ENCODE measurements around the gene RAB36.

RAB36 gene

DNA sequence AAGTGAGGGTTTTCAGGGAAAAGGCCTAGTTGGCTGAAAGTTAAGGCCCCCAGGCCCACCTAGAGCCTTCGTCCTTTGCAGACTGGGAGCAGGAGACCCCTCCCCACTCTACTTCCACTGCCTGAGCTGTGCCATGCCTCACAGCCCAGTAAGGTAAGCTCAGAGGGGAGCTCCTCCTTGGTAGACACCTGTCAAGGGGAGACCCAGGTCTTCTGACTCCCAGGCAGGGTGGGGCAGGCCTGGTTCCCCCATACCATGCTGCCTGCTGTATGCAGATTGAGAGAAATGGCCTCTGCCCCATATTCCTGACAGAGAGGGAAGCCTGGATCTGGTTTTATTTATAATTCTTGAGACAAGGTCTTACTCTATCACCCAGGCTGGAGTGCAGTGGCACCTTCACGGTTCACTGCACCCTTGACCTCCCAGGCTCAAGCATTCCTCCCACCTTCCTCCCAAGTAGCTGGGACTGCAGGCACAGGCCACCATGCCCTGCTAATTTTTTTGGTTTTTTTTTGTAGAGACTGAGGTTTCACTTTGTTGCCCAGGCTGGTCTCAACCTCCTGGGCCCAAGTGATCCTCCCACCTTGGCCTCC is 697 bp downstream of the RAB36 start:
- TF ChIP-seq EGR1 (IDR thresholded peaks at IDR 0.05) (no peak), NFIC (IDR thresholded peaks at IDR 0.05) (no peak), TCF12 (IDR thresholded peaks at IDR 0.05; ENCODE audit: low read depth) (no peak), TAF1 (IDR thresholded peaks at IDR 0.05; ENCODE audit: low read depth) (no peak), ZBTB7A (IDR thresholded peaks at IDR 0.05; ENCODE audit: low read depth) (no peak), RAD21 (IDR thresholded peaks at IDR 0.05; ENCODE audit: low read depth) (no peak)

DNA sequence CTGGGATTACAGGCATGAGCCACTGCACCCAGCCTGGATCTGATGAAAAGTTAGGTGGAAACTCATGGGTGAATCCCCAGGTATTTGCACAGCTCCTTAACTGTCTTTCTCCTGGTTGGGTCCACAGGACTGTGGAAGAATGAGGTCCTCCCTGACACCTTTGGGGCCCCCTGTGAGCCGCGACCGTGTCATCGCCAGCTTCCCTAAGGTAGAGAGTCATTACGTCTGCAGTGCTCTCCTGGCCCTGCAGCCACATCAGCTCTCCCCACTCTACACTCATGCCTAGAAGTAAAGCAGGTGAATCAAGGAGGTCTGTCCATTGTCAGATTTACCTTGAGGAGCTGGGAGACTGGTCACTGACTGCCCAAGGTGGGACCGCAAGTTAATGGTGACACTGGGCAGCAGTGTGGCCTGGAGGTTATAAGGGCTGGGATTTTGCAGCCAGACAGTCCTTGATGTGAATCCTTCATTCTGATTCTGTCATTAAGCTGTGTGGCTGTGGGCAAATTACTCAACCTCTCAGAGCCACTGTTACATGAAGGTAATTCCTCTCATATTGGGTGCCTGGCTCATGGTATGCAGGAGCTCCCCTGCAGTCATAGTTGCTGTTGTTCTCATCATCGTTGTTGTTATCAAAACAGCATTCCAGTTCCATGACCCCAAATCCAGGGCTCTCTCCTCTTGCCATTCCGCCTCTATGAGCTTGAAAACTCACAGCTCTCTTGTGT is 1.4 kb downstream of the RAB36 start:
- TF ChIP-seq RAD21 (IDR thresholded peaks at IDR 0.05; ENCODE audit: low read depth): no peak
- TF ChIP-seq, protein P1, sequence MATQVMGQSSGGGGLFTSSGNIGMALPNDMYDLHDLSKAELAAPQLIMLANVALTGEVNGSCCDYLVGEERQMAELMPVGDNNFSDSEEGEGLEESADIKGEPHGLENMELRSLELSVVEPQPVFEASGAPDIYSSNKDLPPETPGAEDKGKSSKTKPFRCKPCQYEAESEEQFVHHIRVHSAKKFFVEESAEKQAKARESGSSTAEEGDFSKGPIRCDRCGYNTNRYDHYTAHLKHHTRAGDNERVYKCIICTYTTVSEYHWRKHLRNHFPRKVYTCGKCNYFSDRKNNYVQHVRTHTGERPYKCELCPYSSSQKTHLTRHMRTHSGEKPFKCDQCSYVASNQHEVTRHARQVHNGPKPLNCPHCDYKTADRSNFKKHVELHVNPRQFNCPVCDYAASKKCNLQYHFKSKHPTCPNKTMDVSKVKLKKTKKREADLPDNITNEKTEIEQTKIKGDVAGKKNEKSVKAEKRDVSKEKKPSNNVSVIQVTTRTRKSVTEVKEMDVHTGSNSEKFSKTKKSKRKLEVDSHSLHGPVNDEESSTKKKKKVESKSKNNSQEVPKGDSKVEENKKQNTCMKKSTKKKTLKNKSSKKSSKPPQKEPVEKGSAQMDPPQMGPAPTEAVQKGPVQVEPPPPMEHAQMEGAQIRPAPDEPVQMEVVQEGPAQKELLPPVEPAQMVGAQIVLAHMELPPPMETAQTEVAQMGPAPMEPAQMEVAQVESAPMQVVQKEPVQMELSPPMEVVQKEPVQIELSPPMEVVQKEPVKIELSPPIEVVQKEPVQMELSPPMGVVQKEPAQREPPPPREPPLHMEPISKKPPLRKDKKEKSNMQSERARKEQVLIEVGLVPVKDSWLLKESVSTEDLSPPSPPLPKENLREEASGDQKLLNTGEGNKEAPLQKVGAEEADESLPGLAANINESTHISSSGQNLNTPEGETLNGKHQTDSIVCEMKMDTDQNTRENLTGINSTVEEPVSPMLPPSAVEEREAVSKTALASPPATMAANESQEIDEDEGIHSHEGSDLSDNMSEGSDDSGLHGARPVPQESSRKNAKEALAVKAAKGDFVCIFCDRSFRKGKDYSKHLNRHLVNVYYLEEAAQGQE (IDR thresholded peaks at IDR 0.05; ENCODE audit: low read depth): no peak
- TF ChIP-seq CEBPB (IDR thresholded peaks at IDR 0.05): no peak
- TF ChIP-seq TCF12 (IDR thresholded peaks at IDR 0.05; ENCODE audit: low read depth): no peak
- no peak for TF ChIP-seq ZBTB7A (IDR thresholded peaks at IDR 0.05; ENCODE audit: low read depth)
- no peak for TF ChIP-seq EP300 (IDR thresholded peaks at IDR 0.05; ENCODE audit: borderline replicate concordance)
- no peak for TF ChIP-seq TEAD4 (IDR thresholded peaks at IDR 0.05)
- TF ChIP-seq YY1 (IDR thresholded peaks at IDR 0.05; ENCODE audit: low read depth): no peak
- TF ChIP-seq FOXM1 (IDR thresholded peaks at IDR 0.05; ENCODE audit: borderline replicate concordance, low read depth): no peak
- TF ChIP-seq NFIC (IDR thresholded peaks at IDR 0.05): no peak

GRCh38 chr22:23147617-23148387 is 2.5 kb downstream of the RAB36 start:
- no peak for TF ChIP-seq EP300 (IDR thresholded peaks at IDR 0.05; ENCODE audit: borderline replicate concordance)
- TF ChIP-seq MAX (IDR thresholded peaks at IDR 0.05): no peak
- no peak for TF ChIP-seq TEAD4 (IDR thresholded peaks at IDR 0.05)
- TF ChIP-seq ZBTB7A (IDR thresholded peaks at IDR 0.05; ENCODE audit: low read depth): no peak
- TF ChIP-seq, protein P1 (IDR thresholded peaks at IDR 0.05; ENCODE audit: low read depth): no peak
- TF ChIP-seq RAD21 (IDR thresholded peaks at IDR 0.05; ENCODE audit: low read depth): no peak
- TF ChIP-seq EGR1 (IDR thresholded peaks at IDR 0.05): no peak
- no peak for TF ChIP-seq TCF12 (IDR thresholded peaks at IDR 0.05; ENCODE audit: low read depth)
- TF ChIP-seq CREB1 (IDR thresholded peaks at IDR 0.05; ENCODE audit: low read depth): no peak
- TF ChIP-seq CEBPB (IDR thresholded peaks at IDR 0.05): no peak
- no peak for TF ChIP-seq NFIC (IDR thresholded peaks at IDR 0.05)
- TF ChIP-seq, protein P2, sequence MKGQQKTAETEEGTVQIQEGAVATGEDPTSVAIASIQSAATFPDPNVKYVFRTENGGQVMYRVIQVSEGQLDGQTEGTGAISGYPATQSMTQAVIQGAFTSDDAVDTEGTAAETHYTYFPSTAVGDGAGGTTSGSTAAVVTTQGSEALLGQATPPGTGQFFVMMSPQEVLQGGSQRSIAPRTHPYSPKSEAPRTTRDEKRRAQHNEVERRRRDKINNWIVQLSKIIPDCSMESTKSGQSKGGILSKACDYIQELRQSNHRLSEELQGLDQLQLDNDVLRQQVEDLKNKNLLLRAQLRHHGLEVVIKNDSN (IDR thresholded peaks at IDR 0.05): no peak
- no peak for TF ChIP-seq YY1 (IDR thresholded peaks at IDR 0.05; ENCODE audit: low read depth)
- TF ChIP-seq FOXM1 (IDR thresholded peaks at IDR 0.05; ENCODE audit: borderline replicate concordance, low read depth): no peak
- TF ChIP-seq TAF1 (IDR thresholded peaks at IDR 0.05; ENCODE audit: low read depth): no peak

GRCh38 chr22:23149743-23150238 is 4.5 kb downstream of the RAB36 start:
- no peak for TF ChIP-seq NFIC (IDR thresholded peaks at IDR 0.05)
- TF ChIP-seq CREB1 (IDR thresholded peaks at IDR 0.05; ENCODE audit: low read depth): no peak
- TF ChIP-seq ZBTB7A (IDR thresholded peaks at IDR 0.05; ENCODE audit: low read depth): no peak
- TF ChIP-seq YY1 (IDR thresholded peaks at IDR 0.05; ENCODE audit: low read depth): no peak
- no peak for TF ChIP-seq EP300 (IDR thresholded peaks at IDR 0.05; ENCODE audit: borderline replicate concordance)
- TF ChIP-seq MAX (IDR thresholded peaks at IDR 0.05): no peak
- no peak for TF ChIP-seq CEBPB (IDR thresholded peaks at IDR 0.05)
- TF ChIP-seq EGR1 (IDR thresholded peaks at IDR 0.05): no peak
- no peak for TF ChIP-seq TCF12 (IDR thresholded peaks at IDR 0.05; ENCODE audit: low read depth)
- TF ChIP-seq TEAD4 (IDR thresholded peaks at IDR 0.05): no peak
- TF ChIP-seq, protein P1 (IDR thresholded peaks at IDR 0.05; ENCODE audit: low read depth): no peak
- TF ChIP-seq FOXM1 (IDR thresholded peaks at IDR 0.05; ENCODE audit: borderline replicate concordance, low read depth): no peak
- TF ChIP-seq TAF1 (IDR thresholded peaks at IDR 0.05; ENCODE audit: low read depth): no peak
- TF ChIP-seq, protein P2 (IDR thresholded peaks at IDR 0.05): no peak
